Measurements from ENCODE around the gene UCK2.

Gene UCK2

DNA sequence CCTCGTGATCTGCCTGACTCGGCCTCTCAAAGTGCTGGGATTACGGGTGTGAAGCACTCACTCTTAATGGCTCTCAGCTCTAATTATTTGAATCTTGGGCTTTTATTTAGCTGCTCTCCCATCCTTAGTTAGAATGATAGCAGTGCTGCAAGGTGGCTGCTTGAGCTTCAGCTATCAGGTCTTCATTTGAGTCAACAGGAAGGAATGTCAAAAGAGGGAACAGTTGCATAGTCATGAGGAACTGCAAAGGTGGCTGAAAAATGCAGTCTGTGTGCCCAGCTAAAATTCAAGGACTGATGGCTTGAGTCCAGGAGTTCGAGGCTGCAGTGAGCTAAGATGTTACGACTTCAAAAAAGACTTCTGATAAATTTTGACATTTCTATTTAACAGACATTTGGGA lies 55.6 kb downstream of the UCK2 start:
- DNase-seq, result no peak

DNA sequence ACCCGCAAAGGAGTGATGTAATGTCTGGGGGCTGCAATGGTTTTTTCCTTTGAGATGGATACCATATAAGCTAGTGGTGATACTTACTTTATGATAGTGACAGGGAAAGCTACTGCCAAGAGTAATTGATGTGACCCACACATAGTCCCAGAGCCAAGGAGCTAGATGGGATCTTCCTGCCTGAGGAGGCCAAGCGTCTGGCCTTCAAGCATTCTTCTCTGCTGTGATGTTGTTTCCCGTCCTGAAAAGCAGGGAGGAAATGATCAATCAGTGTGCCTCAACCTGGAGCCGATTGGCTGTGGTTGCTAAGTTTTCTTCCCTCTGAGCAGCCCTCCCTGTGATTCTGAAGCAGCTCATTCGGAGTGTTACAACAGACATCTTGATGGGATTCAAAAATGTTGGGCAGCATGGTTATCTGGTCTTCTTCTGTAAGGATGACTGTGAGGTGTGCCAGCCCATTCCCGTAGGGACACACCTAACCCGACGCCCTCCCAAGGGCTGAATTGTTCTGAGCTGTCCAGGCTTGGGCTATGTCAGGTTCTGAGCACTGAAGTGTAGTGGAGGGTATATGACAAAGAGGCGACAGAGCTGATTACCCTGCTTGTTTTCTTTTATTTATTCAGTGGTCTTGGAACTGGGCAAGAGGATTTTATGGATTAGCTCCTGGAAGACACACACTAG lies 56.7 kb downstream of the UCK2 start:
- no peak for DNase-seq

DNA sequence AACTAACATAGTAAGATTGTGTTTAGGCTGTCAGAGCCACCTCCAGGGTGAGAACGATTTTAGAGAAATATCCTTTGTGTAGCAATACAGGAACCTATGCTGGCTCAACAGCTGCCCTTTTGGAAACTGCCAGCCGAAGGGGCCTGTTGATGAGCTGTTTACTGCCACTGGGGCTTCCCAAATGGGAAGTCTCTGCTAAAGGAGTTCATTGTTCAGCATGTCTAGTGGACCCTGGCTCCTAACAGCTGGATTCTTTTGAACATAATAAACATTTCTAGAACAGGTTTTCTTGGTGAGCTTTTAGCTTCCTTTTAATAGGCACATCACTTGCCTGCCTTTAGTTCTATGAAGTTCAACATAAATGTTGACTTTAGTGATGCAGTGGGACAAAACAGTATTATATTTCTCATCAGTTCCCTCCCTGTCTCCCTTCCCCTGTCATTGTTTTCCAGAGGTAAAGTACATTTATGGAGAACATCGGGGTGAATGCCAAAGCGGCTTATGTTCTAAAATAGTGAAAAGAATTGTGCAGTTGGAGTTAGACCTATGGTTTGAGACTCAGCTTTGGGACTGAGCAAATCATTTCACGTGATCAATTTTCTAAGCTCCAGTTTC lies 57.4 kb downstream of the UCK2 start:
- DNase-seq, result no peak

DNA sequence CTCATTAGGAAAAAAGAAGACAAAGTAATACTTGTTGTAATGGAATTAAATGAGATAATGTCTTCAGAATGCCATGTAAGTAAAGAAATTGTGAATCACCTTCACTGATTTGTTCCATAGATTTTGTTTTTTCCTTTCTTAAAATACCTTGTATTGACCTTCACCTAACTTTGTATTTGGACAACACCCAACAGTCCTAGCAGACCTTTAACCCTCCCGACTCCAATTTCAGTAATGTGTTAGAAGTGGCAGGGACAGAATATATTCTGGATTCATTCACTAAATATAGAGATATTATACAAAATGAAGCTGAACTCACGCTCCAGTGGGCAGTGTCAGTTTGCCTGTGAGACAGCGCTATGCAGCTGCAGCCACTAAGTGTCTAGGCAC lies 57.9 kb downstream of the UCK2 start:
- DNase-seq, result no peak

DNA sequence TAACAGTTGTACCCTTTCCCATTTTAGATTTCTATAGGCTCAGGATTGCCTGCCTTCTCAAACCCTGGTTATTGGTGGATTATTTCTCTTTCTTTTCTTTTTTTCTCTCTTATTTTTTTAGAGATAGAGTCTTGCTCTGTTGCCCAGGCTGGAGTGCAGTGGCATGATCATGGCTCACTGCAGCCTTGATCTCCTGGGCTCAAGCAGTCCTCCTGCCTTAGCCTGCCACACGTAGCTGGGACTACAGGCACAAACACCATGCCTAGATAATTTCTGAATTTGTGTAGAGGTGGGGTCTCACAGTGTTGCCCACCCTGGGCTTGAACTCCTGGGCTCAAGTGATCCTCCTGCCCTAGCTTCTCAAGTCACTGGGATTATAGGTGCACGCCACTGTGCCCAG lies 58.8 kb downstream of the UCK2 start:
- DNase-seq, result no peak

DNA sequence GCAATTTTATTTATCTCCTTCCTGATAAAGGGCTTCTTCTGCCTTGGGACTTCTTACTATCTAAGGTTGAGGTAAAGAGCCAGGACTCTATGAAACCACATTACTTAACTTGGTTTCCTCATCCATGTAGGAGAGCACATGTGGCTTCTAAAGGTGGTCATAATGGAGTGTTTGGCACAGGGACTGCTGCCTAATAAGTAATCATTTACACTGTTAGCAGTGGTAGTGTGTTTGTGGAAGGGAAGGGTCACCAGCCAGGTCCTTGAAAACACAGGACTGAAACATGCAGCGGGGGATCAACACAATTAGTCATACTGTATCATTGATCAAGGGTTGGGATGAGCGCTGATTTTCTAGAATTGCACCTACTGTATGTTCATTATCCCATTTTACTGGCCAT lies 59.6 kb downstream of the UCK2 start:
- no peak for DNase-seq

DNA sequence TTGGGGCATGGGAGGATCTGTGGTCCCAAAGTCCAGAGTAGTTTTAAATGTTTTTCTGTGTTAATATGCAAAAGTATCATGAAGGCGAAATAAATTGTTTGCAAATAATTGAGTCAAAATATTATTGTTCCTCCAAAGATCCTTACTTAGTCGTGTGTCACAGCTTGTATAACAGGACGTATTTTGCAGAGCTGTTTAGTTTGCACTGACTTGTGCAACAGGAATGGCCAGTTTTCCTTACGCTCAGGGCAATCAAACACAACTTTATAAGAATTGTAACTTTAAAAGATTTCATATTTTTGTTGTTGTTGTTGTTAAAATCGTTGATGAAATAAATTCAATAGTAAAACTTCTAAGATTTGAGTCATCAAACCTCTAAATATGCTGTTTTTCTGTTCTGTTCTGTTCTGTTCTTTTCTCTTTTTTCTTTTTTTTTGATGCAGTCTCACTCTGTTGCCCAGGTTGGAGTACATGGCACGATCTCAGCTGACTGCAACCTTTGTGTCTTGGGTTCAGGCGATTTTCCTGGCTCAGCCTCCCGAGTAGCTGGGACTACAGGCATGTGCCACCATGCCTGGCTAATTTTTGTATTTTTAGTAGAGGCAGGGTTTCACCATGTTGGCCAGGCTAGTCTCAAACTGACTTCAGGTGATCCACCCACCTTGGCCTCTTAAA lies 60.6 kb downstream of the UCK2 start:
- no peak for DNase-seq

DNA sequence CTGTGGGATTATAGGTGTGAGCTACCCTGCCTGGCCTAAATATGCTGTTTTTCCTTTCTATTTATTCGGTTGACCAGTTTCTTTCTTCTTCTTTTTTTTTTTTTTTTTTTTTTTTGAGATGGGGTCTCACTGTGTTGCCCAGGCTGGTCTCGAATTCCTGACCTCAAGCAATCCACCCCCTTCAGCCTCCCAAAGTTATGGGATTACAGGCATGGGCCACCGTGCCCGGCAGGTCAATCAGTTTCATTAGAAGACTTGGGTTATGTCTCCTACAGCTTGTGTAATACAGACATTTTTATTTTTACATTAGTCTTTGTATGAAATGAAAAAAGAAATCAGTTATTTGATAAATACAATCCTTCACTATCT lies 61.1 kb downstream of the UCK2 start:
- no peak for DNase-seq

DNA sequence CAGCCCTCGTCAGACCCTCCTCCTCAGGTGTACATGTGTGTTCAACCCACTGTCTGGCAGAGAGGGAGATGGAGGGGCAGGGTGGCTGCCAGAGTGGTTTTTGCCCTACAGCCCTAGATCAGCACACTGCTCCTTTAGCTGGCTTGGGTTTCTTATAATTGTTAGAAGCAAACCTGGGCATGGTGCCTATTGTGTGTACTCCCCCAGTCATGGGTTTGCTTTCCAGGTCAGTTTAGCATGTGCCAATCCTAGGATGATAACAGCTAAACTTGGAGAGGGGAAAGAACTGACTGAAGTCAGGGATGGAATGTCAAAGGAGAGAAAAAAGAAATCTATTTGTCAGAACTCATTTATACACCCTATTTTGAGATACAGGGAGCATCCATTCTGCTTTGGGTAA lies 63.3 kb downstream of the UCK2 start:
- DNase-seq, result no peak

DNA sequence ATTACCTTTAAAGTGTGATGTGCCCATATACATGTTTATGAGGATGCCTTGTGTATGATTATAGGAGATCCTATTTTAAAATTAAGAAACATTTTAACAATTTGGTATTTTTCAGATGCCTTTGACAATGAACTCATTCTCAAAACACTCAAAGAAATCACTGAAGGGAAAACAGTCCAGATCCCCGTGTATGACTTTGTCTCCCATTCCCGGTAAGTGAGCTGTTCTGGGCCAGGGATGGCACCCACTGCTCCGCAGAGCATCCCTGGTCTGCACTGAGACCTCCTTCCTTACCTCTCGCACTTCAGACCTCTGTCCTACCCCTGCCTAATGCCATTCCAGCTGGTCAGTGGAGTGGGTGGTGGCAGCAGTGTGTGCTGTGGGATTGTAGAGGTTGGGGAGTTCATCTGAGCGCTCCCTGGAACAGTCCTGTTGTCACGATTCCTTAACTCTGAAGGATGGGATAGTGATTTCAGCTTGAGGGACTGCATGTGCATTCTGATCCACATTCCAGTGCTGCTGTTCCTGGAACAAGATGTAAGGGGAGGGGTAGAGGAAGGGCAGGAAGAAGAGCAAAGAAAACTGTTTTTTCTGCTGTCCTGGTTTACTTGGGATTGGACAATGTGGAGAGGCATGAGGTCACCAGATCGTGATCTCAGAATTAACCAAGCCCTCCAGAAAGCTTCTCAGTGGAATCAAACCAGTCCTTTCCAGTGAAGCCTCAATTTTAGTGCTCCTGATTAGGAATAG lies 63.9 kb downstream of the UCK2 start:
- no peak for DNase-seq

DNA sequence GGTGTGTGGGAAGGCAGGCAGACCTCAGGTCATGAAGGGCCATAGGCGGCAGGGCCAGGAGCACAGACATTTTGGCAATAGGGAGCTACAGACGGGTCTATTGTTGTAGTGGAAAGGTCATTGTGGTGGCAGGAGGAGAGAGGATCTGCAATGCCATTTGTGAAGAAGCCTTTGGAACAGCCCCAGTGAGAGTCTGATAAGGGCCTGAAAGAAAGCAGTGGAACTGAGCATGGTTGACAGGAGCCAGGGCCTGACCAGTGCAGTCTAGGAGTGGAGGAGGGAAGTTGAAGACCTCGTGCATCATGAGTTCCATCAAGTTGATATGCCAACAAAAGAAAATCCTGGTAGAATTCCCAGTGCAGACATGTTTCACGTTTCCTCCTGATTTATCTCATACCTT lies 65.5 kb downstream of the UCK2 start:
- DNase-seq, result no peak

DNA sequence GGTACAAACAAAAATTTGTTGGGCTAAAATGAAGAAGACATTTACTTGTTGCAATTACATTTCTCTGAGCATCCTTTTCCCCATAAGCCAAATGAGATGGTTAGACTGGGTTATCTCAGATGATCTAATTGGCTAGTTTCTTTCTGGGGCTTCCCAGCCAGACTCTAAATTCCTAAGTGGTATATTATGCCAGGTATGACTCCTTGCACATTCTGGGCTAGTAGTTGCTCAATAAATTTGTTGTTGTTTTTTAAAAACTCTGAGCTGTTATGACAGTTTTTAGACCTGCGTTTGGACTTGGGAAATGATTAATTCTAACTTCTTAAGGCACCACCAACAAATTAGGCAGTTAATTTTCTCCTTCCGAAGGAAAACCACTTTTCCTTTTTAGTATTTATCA lies 66.1 kb downstream of the UCK2 start:
- DNase-seq, result no peak

DNA sequence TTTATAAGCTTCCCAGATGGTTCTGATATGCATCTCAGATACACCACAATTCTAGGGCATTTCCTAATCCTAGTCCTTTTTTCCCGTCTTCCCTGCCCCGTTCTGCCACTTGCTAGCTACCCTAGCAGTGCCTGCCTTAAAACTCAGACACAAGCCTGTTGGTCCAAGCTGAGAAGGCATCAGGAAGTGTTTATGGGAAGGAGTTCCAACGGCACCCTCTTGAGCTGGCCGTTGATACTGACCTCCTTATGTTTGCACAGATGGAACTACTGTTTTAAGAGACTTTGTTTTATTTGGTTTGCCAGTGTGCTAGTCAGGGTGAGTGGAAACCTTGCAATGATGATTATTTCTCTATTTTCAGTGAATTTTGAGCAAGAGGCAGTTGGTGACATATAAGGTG lies 67.2 kb downstream of the UCK2 start:
- no peak for DNase-seq

DNA sequence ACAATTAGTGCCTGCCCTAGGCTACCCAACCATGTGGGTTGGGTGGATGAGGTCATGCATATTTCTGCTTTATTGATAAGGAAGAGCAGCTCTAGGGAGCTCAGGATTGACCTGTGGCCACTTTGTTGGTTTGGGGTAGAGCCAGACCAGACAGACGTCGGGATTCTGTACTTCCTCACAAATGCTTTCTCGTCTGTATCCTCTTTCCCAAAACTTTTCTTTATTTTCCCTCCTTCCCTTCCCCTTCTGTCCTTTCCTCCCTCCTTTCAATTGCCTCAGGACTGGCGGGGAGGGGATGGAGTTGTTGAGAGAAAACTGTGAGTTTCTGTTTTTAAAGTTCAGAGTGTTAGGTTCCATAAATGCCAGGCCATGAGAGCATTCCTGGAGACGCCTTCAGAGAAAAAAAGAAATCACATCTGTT lies 68.0 kb downstream of the UCK2 start:
- DNase-seq, result no peak

DNA sequence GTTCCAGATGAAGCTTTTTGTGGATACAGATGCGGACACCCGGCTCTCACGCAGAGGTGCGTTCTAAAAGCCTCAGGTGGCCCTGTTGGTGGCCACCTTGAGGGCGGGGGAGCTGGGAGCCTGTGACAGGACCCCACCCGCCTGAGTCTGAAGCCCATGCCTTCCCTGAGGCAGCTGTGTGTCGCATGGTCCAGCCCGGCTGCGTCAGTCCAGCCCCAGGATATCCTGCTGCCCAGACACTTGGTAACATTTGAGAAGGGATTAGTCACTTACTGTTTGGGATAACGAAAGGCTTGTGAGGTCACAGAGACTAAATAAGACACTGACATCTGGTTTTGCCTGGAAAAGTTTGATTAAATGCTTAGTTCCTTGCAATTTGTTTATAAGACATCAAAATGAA lies 68.9 kb downstream of the UCK2 start:
- no peak for DNase-seq

DNA sequence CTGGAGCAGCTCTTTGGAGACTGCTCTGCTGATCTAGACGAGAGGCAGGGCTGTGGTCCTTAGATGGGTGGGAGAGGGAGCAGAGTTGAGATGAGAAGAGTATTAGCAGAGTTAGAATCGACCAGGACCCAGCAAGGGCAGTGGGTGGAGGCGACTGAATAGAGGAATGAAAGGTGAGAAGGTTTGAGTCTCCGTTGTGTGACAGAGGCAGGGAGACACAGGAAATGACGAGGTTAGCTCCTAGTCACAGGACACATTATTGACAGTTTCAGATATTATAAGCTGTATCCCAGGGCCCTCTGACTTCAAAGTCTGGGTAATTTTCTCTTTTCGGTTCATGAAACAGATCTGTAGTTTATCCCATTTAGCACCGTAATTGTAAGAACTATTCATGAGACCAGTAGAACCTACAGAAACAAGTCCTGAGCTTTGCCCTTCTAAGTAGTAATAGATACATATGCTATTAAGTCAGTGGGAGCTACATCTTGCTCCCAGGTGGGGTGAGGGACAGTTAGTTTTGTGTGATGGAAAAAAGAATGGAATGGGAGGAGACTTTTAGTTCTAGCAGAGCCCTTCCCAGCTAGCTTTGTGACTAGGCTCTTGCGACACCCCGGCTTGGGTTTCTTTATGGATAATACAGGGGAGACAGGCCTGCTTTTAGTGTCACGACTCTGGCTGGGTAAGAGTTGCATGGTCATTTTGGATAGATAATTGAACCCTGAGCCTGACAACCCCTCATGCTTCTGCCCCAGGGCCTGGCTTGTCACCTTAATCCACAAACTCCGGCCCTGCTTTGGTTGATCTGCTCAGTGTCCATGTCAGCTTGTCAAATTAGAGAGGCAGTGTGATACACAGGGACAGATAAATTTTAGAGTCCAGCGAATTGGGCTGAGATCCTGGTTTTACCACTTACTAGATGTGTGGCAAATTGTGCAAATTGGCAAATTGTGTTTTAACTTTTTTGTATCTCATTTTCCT lies 70.2 kb downstream of the UCK2 start:
- DNase-seq, result no peak

DNA sequence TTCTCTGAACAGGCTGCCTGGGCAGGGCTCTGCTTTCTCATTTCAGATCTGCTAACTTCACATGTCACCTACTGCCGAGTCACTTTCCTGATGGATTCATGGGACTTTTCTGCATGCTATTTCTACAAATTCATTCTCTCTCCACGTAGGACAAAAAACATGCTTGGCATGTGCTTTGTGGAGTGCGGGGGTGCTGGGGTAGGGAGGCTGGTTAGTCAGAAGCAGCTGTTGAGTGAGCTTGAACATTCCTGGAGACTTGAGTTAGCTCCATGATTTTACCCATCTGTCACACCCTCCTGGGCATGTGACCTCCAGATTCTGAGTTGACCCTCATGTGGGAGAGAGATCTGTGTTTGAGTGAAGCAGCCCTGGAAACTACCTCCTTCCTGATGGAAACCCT lies 71.4 kb downstream of the UCK2 start:
- no peak for DNase-seq

DNA sequence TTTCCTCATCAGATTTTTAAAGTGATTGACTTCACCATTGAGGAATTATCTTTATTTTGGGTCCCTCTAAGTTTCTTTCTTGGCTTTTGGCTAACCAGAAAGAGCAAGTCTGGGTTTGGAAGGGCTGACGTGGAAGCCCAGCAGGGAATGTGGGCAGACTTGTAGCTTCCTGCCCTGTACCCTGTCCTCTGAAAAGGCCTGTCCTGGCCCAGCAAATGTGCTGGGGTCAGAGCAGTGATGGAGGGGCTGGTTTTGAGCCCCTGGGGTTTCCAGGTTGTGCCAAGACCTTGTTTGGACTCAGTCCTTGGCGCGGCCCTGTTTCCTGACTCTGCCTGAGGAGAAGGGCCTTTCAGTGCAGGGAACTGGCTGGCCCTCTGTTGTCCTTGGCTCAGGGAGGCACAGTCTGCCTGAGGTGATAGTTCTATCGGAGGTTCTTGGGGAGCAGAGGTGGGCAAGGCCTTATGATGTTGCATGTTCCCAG lies 72.1 kb downstream of the UCK2 start:
- no peak for DNase-seq

DNA sequence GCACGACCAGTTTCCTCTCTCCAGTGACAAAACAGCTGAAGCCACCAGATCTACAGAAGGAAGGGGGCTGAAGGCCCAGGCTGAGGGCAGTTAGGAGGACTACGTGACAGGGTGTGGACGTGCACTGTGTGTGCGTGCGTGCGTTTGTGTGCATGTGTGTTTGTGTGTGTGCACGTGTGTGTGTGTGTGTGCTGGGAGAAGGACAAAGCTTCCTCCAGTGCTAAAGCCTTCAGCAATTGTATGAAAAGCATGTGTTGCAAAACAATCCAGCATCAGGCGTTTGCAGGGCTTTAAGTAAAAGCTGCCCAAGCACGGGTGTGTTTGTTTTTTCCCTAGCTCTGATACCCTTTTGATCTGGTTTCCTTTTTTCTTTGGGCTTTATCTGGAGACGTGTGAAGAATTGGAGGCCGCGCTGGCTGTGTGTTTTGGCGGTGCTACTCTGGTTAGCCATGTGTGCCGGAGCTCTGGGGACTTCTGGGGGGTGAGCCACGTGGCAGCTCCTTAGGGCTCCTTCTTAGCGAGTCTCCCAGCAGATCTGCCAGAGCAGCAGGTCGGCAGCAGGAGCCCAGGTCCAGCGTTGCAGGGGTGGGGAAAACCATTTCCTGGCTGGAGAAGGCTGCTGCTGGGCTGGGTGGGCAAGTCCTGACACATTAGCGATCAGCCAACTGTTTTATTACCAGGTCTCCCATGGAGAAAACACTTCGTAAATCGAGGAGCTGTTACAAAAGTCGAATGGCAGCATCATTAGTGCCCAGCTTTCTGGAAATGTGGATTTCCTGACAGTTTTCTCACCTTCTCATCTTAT lies 73.4 kb downstream of the UCK2 start:
- DNase-seq, result peak; percentile 73

DNA sequence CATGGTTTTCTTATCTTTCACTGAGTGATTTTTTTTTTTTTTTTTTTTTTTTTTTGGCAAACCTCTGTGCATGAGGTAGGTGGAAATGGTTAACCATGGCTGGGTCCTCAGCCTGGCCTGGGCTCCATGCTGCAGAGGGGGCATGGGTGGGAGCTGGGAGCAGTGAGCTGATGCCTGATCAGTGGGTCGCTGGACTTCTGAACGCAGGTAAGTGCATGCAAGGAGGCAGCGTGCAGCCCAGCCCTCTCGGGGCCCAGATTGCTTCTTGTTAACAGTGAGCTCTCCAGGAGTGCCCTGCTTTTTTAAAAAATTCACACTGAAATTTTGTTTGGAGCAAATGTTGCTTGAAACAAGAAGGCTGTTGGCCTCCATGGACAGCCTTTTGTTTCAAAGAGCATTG lies 75.2 kb downstream of the UCK2 start:
- no peak for DNase-seq

DNA sequence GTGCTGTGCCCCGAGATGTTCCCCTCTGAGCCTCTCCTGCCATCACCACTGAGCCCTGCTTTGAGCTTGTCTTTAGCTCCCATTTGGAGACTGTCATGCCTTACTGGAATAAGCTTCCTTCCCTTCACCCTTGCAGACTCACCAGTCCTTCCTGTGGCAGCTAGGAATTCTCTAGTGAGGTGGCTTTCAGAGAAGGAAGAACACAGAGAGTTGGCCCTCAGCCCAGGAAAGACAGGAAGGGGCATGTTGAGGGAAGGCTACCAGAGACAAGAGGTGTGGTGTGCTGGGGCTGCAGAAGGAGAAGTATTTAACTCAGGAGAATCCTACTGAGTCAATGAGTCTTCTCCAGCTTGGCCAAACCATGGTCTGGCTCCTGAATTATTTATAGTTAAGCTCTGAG lies 76.3 kb downstream of the UCK2 start:
- peak; percentile 59 for DNase-seq

DNA sequence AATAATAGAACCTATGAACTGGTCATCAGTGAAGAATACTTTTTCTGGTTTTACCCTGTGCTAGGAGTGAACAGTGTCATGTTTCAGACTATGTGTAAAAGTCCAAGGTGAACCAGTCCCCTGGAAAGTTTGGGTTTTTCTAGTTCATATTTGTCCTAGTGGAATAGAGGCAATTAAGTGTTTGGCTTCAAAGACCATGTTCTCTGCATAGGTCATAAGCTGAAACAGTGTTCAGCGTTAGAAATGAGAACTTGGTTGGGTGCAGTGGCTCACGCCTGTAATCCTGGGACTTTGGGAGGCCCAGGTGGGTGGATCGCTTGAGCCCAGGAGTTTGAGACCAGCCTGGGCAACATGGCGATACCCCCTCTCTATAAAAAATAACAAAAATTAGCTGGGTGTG lies 77.5 kb downstream of the UCK2 start:
- no peak for DNase-seq

Data from DMS79 treated with DMSO at 0.1 percent for 48 hours (cell line).